Subcutaneous adipose tissue (tissue), 4 donors: ENCODE measurements around the gene SMPD1. TPM values are rescaled to one million over a fixed set of nuclear protein-coding genes. Genes with fewer than 3 reads are reported as not detected.

Source experiments
- CTCF ChIP-seq: fragments of 450-650 bp; IDR thresholded peaks from one replicate; pipeline ENCODE4 v1.5.1; 2016; ENCODE audit warnings: low read depth, mild to moderate bottlenecking, control low read depth, antibody characterized with exemption, moderate library complexity
- total RNA-seq, 4 donors: library from RNA; depleted of rRNA; stranded (reverse); fragments of >200 nt; gene quantifications; one replicate each; pipeline ENCODE4 v1.1.0, GENCODE V29; 2016

SMPD1 gene
- total RNA-seq, 4 donors from 2014 or later, result 21.2 to 47.1 (median 25.8) TPM

- TF ChIP-seq CTCF, result no peak
Measured at GRCh38 chr11:6354651-6355485, 35.4 kb upstream of the SMPD1 start.

- TF ChIP-seq CTCF, result no peak
Measured at GRCh38 chr11:6356503-6357055, 33.7 kb upstream of the SMPD1 start.

GRCh38 chr11:6357222-6357621 is 33.1 kb upstream of the SMPD1 start:
- TF ChIP-seq CTCF, result no peak

- no peak for TF ChIP-seq CTCF
Measured at GRCh38 chr11:6360183-6360582, 30.1 kb upstream of the SMPD1 start.

- TF ChIP-seq CTCF, result no peak
Measured at GRCh38 chr11:6362185-6362872, 27.9 kb upstream of the SMPD1 start.

- TF ChIP-seq CTCF, result no peak
Measured at GRCh38 chr11:6362873-6363678, 27.2 kb upstream of the SMPD1 start.
